ENCODE measurements around the gene ESRP2. TPM values are rescaled to one million over a fixed set of nuclear protein-coding genes. Genes with fewer than 3 reads are reported as not detected.

ESRP2 gene
- total RNA-seq (2014; rRNA removed; shearing (Covaris generic)): 0.24 TPM in 1 of 2 replicates, not detected in the other

DNA sequence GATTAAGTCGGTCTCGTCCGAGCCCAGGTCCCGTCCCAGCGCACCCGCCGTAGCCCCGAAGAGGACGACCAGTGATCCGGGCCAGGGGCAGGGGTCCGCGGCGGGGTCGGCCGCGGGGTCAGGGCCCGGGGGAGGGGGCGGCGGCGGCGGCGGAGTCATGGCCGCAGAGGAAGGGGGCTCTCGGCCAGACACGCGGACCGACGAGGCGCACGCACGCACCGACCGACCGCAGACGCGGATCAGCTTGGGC lies at the start of gene ESRP2:
TSS of gene ESRP2 (minus strand) at position 241 of the 250 bp plus-strand sequence. CDS start at position 159, 82 bp downstream.
- H3K27me3 ChIP-seq (replicated peaks): no peaks in the 10 kb centered on the region
- H3K27ac ChIP-seq: peak within 1 kb of the TSS; percentile 78
- no peaks in the 10 kb centered on the region for H3K36me3 ChIP-seq
- peaks cover 18% of the 10 kb centered on the region for H3K4me1 ChIP-seq (replicated peaks)
- H3K4me3 ChIP-seq: peak within 1 kb of the TSS; percentile 37
- H3K9me3 ChIP-seq (replicated peaks): no peaks in the 10 kb centered on the region
- no peak for DNase-seq (ENCODE audit: low read depth in 1 of 2, low spot score in 2 of 2)

DNA sequence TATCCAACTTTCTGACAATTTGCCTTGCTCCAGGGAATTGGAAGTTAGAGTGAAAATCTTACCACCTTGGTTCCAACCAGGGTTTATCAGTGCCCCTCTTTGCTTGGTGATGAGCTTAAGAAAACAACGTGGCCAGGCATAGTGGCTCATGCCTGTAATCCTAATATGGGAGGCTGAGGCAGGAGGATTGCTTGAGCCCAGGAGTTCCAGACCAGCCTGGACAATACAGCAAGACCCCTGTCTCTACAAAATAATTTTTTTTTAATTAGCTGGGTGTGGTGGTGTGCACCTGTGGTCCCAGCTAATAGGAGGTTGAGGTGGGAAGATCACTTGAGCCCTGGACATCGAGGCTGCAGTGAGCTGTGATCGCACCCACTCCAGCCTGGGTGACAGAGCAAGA lies 49.8 kb upstream of the ESRP2 start:
- Histone ChIP-seq H3K27me3 (replicated peaks) (no peaks in the 10 kb centered on the region), H3K4me1 (replicated peaks) (peaks cover 35% of the 10 kb centered on the region), H3K9me3 (replicated peaks) (no peaks in the 10 kb centered on the region), H3K4me3 (no peak overlapping the region), H3K27ac (no peak overlapping the region), H3K36me3 (peaks cover 72% of the 10 kb centered on the region)
- no peak for DNase-seq (ENCODE audit: low read depth in 1 of 2, low spot score in 2 of 2)

DNA sequence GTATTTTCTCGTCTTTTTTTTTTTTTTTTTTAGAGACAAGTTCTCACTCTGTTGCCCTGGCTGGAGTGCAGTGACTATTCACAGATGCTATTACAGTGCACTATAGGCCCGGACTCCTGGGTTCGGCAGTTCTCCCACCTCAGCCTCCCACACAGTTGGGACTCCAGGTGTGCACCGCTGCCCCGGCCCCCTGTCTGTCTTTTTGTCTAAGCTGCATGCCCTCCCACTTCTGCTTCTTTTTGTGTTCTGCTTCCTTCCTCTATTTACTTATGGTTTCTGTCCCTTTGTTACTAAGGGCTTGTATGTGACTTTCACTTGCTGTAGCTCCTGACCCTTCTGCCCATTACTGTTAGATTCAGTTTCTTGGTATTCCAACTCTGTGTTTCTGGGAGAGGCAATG lies 48.9 kb upstream of the ESRP2 start:
- no peak overlapping the region for H3K27ac ChIP-seq
- H3K27me3 ChIP-seq (replicated peaks): no peaks in the 10 kb centered on the region
- no peaks in the 10 kb centered on the region for H3K9me3 ChIP-seq (replicated peaks)
- no peak for DNase-seq (ENCODE audit: low read depth in 1 of 2, low spot score in 2 of 2)
- H3K4me1 ChIP-seq (replicated peaks): peaks cover 27% of the 10 kb centered on the region
- H3K4me3 ChIP-seq: no peak overlapping the region
- peaks cover 71% of the 10 kb centered on the region for H3K36me3 ChIP-seq

DNA sequence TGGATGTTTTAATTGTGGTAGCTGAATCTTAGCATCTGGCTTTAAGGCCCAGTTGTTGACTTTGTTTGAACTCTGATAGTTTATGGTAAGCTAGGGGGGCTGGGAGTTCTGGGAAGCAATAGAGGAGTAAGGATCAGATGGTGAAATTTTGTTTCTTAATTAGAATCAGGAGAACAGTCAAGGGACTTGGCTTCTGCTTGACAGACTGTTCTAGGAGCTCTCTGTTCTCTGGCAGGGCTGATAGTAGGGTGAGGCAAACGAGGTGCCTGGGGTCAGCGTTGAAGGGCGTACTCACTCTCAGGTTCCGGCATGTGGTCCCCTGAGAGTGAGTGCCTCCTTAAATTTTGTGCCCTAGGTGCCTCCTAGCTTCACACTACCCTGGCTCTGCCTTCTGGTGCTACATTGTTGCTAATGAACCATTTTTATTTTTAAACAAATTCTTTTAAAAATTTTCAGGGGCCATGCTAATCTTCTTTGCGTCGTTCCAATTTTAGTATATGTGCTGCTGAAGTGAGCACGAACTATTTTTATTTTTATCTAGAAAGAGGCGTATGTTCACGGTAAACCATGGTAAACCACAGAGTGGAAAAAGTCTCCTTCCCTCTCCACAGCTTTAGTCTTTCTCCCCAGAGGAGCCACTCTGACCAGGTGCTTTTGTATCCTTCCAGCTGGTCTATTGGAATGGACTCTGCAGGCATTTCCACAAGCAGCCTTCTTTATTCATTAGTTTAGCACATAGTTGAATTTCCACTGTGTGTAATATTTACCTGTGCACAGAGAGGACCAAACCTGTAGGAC lies 48.1 kb upstream of the ESRP2 start:
- no peaks in the 10 kb centered on the region for H3K9me3 ChIP-seq (replicated peaks)
- H3K36me3 ChIP-seq: peaks cover 73% of the 10 kb centered on the region
- H3K4me3 ChIP-seq: no peak overlapping the region
- no peaks in the 10 kb centered on the region for H3K27me3 ChIP-seq (replicated peaks)
- no peak for DNase-seq (ENCODE audit: low read depth in 1 of 2, low spot score in 2 of 2)
- H3K27ac ChIP-seq: no peak overlapping the region
- H3K4me1 ChIP-seq (replicated peaks): peaks cover 18% of the 10 kb centered on the region

DNA sequence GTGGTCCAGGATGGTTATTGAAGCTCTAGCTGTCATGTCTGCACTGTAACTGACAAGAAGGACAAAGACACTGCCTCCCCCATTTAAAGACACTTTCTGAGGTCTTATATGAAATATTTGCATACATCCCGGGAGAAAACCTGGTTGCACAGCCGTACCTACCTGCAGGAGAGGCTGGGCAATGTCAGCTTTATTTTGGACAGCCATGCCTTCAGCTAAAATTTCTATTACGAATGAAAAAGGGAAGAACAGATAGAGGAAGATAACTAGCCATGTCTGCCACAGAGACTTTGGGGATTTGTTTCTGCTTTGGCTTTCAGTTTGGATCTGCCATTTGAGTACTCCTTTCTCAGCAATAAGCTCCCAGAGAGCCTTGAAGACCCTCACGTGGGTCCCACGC lies 47.4 kb upstream of the ESRP2 start:
- Histone ChIP-seq H3K27ac (no peak overlapping the region), H3K4me3 (no peak overlapping the region), H3K9me3 (replicated peaks) (no peaks in the 10 kb centered on the region)

DNA sequence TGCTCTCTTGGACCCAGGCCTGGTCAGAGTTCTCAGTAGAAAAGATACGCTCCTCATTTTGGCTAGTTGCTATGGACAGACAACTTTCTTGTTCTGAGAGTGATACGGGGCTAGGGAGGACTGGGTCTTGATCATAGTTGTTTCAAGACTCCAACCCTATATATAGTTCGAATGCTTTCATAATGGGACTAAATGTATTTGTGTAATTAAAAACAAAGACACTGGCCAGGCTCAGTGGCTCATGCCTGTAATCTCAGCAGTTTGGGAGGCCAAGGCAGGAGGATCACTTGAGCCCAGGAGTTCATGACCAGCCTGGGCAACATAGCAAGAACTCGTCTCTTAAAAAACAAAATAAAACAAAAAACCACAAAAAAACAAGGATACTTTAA lies 46.1 kb upstream of the ESRP2 start:
- peaks cover 62% of the 10 kb centered on the region for H3K36me3 ChIP-seq

More for the DNA sequence above, 47.4 kb upstream of the ESRP2 start:
- Histone ChIP-seq H3K27me3 (replicated peaks) (no peaks in the 10 kb centered on the region), H3K4me1 (replicated peaks) (peaks cover 14% of the 10 kb centered on the region), H3K36me3 (peaks cover 68% of the 10 kb centered on the region)
- no peak for DNase-seq (ENCODE audit: low read depth in 1 of 2, low spot score in 2 of 2)

DNA sequence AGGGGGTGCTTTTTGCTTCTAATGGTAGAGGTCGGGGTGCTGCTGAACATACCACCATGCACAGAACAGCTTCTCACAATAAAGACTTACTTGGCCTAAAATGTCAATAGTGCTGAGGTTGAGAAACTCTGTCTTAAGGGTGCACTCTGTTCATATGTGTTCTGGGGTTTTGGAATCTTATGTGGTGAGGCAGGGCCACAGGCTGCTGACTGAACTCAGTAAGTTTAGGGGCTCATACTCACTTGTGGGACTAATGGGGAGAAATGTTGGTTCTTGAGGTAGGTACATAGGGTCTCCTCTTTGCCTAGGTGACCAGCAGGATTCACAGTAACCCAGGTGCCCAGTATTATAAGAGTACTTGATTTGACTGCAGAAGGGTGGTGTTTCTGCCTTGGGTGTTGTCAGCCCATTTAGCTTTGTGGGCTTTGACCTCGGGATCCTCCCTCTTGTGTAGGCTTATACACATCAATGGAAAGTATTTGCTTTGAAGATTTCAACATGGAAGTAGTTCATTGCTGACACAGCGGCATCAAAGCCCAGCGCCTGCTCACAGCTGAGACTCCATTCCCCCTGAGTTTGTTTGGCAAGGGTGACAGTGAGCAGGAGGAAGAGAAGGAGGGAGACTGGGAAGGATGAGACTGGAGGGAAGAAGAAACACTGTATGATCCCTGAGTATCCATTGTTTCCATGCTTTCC lies 45.6 kb upstream of the ESRP2 start:
- DNase-seq (ENCODE audit: low read depth in 1 of 2, low spot score in 2 of 2): no peak
- H3K4me1 ChIP-seq (replicated peaks): no peaks in the 10 kb centered on the region
- no peak overlapping the region for H3K4me3 ChIP-seq
- H3K27me3 ChIP-seq (replicated peaks): no peaks in the 10 kb centered on the region
- peaks cover 62% of the 10 kb centered on the region for H3K36me3 ChIP-seq
- no peak overlapping the region for H3K27ac ChIP-seq
- H3K9me3 ChIP-seq (replicated peaks): no peaks in the 10 kb centered on the region

More for the DNA sequence above, 46.1 kb upstream of the ESRP2 start:
- H3K27me3 ChIP-seq (replicated peaks): no peaks in the 10 kb centered on the region
- H3K4me3 ChIP-seq: no peak overlapping the region
- H3K27ac ChIP-seq: no peak overlapping the region
- DNase-seq (ENCODE audit: low read depth in 1 of 2, low spot score in 2 of 2): no peak
- H3K4me1 ChIP-seq (replicated peaks): peaks cover 1% of the 10 kb centered on the region
- H3K9me3 ChIP-seq (replicated peaks): no peaks in the 10 kb centered on the region

DNA sequence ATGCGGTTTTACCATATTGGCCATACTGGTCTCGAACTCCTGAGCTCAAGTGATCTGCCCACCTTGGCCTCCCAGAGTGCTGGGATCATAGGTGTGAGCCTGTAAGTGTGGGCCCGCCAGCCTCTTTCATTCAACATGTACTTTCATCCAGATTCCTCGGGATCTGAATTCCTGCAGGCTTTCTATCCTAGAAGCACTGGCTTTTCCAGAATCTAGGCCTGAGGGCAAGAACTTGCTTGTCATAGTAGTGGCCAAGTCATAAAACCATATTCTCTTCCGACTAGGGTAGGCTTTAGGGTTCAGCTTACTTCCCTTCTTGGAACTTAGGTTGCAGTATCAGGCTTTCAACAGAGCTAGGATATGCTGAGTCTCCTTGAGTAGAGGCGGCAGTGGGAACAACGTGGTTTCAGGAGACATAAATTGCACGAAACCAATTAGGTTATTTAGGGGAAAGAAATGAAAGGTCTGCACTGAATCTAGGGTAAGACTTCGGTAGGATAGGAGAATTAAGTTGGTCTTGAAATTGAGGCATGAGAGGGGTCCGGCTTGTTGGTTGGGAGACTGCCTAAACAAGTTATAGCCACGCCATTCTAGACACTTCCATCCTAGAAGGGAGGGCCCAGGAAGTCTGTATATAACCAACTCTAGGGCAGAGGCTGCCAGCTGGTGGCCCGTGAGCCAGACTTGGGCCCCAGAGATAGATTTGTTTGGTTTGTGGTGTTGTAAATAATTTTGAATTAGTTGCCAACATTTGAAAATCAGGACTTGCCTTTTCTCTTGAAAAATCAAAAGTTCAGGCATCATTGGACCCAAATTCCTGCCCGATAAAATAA lies 44.0 kb upstream of the ESRP2 start:
- no peak for DNase-seq (ENCODE audit: low read depth in 1 of 2, low spot score in 2 of 2)
- Histone ChIP-seq H3K27ac (no peak overlapping the region), H3K27me3 (replicated peaks) (no peaks in the 10 kb centered on the region), H3K36me3 (peaks cover 52% of the 10 kb centered on the region), H3K4me1 (replicated peaks) (no peaks in the 10 kb centered on the region), H3K4me3 (no peak overlapping the region), H3K9me3 (replicated peaks) (no peaks in the 10 kb centered on the region)

DNA sequence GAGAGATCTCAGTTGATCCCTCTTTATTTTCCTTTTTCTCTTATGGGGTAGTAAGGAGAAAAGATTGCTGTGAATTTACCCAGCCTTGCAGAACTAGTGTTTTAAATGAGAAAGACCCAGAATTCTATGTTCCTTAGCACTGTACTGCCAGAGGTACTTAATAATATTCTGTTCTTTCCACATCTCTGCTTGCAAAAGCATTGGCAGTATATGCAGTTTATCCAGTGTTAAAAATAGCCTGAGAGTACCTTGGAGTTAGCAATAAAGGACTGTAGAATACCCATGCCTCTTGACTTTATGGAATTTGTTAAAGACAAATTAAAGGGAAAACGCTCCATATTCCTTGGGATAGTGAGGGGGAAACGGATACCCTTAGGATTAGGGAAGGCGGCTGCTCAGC lies 40.3 kb upstream of the ESRP2 start:
- Histone ChIP-seq H3K27ac (no peak overlapping the region), H3K4me3 (no peak overlapping the region), H3K27me3 (replicated peaks) (no peaks in the 10 kb centered on the region), H3K36me3 (peaks cover 63% of the 10 kb centered on the region), H3K9me3 (replicated peaks) (no peaks in the 10 kb centered on the region), H3K4me1 (replicated peaks) (no peaks in the 10 kb centered on the region)
- DNase-seq (ENCODE audit: low read depth in 1 of 2, low spot score in 2 of 2): no peak

DNA sequence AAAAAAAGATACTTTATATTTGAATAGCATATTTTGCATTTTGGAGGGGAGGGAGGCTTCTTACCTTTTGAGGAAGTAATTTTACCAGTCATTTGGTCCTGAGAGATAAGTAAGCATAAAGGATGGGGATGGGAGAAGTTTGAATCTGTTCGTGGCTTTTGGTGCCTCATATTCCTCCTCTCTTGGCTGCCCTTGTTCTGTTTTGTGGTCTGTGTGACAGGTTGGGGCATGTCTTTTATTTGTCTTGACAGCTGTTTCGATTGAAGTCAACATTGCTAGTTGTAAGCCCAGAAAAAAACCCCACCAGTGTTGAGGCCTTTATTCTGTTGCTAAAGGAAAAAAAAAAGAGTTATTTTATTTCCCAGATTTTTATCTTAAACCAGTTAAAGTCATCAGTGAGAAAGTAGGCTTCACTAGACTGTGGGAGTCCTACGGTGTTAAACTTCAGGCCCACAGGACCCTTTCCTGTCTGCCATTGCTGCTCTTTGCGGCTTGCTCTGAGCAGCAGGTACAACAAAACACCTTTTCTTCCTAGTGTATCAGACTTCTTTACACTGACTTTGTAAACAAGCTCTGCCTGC lies 39.8 kb upstream of the ESRP2 start:
- Histone ChIP-seq H3K9me3 (replicated peaks) (no peaks in the 10 kb centered on the region), H3K27ac (no peak overlapping the region), H3K27me3 (replicated peaks) (no peaks in the 10 kb centered on the region), H3K4me3 (no peak overlapping the region), H3K4me1 (replicated peaks) (no peaks in the 10 kb centered on the region), H3K36me3 (peaks cover 63% of the 10 kb centered on the region)
- DNase-seq (ENCODE audit: low read depth in 1 of 2, low spot score in 2 of 2): no peak

DNA sequence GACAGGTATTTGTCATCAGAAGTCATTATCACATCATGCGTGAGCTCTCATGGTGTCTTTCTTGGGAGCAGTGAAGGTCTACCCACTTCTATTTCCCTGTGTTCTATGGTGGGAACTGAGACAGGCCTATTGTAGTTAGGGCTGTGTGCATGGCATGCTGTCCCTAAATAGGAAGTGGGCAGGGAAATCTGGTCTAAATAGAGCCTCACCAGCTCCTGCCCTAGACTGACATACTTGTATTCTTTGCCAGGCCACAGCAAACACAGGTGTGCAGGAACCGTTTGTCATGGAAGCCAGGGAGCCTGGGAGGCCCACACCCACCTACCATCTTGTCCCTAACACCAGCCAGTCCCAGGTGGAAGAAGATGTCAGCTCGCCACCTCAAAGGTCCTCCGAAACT lies 38.5 kb upstream of the ESRP2 start:
- H3K27ac ChIP-seq: no peak overlapping the region
- DNase-seq (ENCODE audit: low read depth in 1 of 2, low spot score in 2 of 2): no peak
- no peaks in the 10 kb centered on the region for H3K27me3 ChIP-seq (replicated peaks)
- no peaks in the 10 kb centered on the region for H3K9me3 ChIP-seq (replicated peaks)
- H3K36me3 ChIP-seq: peaks cover 62% of the 10 kb centered on the region
- no peaks in the 10 kb centered on the region for H3K4me1 ChIP-seq (replicated peaks)
- H3K4me3 ChIP-seq: no peak overlapping the region

DNA sequence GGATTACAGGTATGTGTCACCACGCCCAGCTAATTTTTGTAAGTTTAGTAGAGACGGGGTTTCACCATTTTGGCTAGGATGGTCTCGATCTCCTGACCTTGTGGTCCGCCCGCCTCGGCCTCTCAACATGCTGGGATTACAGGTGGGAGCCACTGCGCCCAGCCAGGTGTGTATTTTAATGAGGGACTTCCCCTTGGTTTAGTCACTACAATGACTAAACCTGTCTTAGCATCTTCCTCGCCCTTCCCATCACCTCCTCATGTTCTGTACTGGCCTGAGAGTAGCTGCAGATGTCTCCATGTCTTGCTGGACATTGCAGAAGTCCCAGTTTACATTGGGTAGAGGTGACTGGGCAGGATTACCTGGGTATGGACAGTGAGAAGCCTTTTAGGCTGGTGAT lies 38.0 kb upstream of the ESRP2 start:
- Histone ChIP-seq H3K9me3 (replicated peaks) (no peaks in the 10 kb centered on the region), H3K27me3 (replicated peaks) (no peaks in the 10 kb centered on the region), H3K4me3 (no peak overlapping the region), H3K4me1 (replicated peaks) (no peaks in the 10 kb centered on the region), H3K27ac (no peak overlapping the region), H3K36me3 (peaks cover 63% of the 10 kb centered on the region)
- DNase-seq (ENCODE audit: low read depth in 1 of 2, low spot score in 2 of 2): no peak

DNA sequence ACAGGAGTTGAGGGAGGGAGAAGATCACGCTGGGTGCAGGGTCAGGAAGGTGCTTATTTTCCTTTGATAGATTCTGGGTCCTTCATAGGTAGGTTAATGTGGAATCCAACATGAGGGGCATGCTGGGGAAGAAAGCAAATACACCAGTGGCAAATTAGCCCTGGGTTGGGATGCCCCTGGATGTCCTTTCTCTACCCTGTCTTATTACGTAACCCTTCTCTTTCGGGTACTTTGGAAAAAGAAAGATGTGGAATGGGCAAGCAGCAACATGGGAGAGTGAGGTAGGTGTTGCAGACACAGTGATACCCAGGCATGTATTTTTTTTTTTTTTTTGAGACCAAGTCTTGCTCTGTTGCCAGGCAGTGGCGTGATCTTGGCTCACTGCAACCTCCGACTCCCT lies 37.5 kb upstream of the ESRP2 start:
- Histone ChIP-seq H3K36me3 (peaks cover 66% of the 10 kb centered on the region), H3K9me3 (replicated peaks) (no peaks in the 10 kb centered on the region), H3K4me3 (no peak overlapping the region), H3K27me3 (replicated peaks) (no peaks in the 10 kb centered on the region), H3K27ac (no peak overlapping the region), H3K4me1 (replicated peaks) (no peaks in the 10 kb centered on the region)
- no peak for DNase-seq (ENCODE audit: low read depth in 1 of 2, low spot score in 2 of 2)
